NCI-H1436 treated with DMSO at 0.1 percent for 48 hours (cell line): ENCODE measurements around the gene KIRREL3.
A peak's percentile ranks its signal among the peaks of the same experiment; 100 is the strongest.

Source experiments
- DNase-seq: peaks from one replicate; lab custom pipeline; 2025; lab: John Stamatoyannopoulos, UW

The KIRREL3 gene

DNA sequence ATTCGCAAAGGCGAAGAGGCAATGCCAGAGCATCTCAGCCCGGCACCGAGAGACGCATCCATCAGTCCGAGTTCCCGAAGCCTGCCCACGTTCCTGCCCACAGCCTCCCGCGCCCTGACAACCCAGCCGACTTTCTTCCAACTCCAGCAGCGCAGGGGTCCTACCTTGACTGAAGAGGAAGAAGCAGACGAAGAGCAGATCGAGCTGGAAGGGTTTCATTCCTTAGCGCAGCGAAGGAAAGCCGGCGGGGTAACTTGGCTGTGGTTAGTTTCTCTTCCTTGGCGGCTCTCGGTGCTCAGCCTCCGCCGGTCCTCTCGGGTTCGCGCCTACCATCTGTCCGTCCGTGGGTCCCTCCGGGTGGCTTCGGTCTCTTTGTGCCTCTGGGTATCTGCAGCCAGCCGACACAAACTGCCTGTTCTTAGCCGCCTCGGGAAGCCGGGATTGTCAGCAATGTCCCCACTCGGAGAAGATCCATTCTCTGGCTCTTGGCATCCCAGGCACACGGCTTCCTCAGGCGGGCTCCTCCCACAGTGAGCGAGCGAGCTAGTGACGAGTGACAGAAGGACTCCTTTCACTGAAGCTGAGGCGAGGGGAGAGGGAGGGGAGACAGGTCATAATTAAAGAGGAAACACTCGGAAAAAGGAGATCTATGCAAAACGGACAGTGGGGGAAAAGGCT lies at the start of gene KIRREL3:
TSS of gene KIRREL3 (minus strand) at position 480 of the 678 bp plus-strand sequence.
- no peak for DNase-seq

DNA sequence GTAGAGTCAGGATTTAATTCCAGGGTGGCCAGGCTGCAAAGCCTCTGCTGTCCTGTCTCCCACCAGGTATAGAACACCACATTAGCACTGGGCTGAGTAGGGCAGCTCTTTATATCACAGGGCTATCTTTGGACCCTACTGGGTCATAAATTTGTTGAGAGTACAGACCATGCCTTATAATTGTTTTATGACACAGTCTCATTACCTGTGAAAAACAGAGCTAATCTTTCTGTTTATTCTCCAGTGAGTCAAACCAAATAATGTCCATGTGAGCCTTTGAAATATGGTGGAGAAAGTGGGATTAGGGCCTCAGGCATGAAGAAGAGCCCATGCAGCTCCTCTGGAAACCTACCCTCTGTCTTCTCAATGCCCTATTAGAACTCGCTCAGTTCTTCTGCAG lies 49.6 kb upstream of the KIRREL3 start:
- no peak for DNase-seq

DNA sequence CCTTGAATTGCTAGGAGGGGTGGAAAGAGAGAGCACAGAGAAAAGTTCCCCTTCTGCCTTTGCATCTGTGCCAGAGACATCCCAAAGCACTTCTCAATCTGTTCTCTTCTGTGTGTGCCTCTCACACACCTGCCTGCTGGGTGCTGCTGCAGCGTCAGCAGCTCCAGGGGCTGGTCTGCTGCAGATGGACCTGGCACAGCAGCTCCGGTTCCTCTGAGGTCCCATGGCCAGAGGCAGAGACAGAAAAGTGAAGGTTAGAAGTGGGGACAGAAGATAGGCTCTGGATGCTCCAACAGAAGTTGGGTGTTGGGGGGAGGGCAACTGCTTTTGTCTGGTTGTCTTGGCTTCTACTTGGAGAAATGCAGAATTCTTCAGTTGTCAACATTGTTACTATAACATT lies 48.9 kb upstream of the KIRREL3 start:
- no peak for DNase-seq

DNA sequence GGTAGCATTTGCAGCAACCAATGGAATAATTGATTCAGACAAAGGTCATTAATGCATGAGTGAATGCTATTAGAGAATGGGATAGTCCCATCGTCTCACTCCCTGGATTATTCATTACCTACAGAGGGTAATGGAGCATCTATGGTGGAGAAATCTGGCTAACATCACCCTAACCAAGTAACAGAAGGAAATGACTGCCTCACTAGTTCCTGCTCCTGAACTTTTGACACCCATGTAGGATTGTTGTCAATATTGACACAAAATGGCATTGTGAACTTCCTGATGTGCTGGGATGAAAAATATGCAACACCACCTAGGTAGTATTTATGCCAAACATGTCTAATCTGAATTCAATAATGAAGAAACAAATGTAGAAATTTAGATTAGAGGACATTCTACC lies 44.0 kb upstream of the KIRREL3 start:
- DNase-seq, result no peak

DNA sequence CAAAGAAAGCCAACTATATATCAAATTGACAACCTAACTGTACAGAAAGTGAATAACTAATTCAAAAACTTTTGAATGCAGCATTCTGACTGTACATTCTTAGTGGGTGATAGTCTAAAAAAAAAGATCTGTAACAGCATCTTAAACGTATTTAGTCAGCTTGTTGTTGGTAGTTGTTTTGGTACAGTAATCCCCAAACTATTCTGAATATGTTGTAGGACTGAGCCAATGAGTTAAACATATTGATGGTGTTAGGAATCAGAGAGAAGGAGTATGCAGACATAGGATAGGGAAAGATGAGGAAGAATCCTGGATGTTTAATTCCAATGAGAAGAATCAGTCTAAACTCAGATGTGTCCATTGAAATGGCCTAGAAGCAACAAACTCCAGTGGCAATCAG lies 41.9 kb upstream of the KIRREL3 start:
- no peak for DNase-seq

DNA sequence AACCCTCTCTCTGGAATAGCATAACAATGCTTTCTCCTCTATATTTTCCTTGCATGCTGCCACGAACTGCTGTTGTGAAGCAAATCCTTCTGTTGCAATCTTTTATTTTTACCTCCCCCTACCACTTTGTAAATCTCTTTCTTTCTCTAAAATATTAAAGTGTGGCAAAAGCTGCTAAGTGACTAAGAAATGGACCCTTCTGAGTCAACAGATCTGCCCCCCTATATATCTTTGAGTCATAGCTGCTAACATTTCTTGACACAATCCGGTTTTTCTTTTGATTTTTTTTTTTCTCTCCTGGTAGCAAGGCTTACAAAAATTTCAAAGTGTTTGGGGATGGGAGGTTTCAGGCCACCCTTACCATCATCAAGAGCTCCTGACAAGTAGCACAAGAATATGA lies 39.0 kb upstream of the KIRREL3 start:
- no peak for DNase-seq

DNA sequence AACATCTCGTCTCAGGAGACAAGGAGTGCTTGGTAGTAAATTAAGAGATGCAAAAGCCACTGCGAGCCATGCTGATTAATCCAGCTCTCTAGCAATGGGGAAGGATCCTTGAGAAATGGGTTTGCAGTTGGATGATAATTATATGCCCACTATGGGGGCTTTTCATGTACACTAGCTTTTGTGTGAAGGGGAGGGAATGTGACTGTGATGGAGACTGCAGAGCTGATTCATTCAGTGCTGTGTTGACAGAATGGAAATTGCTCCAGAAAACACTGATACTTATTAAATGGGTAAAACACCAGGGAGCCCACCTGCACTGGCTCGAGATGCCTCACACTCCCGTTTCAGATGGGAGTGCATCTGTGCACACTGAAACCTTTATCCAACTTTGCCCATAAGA lies 37.0 kb upstream of the KIRREL3 start:
- DNase-seq, result peak; percentile 72

DNA sequence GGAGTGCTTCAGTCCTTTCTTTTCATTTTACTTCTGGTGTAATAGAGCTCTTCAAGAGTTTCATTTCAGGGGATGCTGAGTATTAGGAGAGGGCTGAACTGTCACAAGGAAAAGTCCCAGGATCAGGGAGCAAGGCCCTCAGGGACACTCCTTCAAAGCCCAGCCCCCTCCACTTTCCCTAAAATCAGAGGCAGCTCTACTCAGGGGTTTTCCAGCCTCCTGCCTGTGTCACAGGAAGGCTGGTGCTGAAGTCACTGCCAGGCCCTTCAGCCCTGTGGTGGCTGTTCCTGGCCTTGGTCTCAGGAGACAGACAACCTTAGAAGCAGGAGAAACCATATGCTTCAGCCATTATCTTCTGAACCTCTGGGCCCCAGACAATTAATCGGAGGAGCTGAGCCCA lies 36.4 kb upstream of the KIRREL3 start:
- no peak for DNase-seq

DNA sequence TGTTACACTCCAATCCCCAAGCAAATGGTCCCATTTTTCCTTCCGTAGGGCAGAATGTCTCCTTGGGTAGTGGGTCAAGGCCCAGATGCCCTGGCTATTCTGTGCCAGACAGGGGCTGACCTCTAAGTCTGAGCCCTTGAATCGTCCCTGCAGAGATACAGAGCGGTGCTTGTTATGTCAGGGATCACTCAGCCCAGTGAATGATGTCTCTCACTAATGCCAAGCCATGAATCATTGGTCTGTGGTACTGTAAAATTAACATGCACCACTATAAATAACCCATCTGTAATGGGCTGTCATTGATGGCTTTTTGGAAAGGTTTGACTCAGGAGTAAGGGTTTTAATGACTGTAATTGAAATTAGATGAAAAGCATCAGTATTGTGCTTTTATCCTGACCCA lies 35.3 kb upstream of the KIRREL3 start:
- no peak for DNase-seq

DNA sequence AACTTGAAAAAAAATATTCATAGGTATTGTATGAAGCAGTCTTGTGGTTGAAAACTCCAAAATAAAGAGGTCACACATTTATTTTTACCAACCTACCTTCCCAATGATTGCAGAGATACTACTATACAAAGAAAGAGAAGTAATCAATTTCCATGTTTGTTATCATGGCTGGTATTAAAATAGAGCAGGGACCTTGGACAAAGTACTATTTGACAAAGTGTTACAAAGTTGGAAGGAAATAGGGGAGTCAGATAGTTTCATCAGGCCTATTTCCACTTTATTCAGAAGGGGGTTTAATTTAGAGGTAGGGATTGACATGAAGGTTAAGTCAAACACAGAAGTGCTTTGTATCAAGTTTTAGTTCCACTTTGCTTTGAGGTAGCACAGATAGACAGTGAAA lies 34.4 kb upstream of the KIRREL3 start:
- no peak for DNase-seq

DNA sequence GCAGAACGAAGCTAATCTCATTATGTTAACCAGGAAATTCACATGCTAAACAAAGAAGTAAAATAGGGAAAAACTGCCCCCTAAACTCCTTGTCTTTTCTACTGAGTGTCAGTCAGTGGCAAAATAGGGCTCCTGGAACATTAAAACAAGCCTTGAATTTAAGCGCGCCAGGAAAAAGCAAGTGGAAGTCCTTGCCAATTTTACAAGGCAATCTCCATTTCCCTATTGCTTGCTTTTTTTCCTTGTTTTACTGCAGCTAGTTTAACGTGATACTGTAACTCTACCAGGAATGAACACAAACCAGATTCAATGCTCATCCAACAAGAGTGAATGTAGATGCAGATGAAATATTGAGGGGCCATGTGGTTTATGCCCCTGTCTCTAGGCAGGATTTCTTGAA lies 28.1 kb upstream of the KIRREL3 start:
- DNase-seq, result no peak

DNA sequence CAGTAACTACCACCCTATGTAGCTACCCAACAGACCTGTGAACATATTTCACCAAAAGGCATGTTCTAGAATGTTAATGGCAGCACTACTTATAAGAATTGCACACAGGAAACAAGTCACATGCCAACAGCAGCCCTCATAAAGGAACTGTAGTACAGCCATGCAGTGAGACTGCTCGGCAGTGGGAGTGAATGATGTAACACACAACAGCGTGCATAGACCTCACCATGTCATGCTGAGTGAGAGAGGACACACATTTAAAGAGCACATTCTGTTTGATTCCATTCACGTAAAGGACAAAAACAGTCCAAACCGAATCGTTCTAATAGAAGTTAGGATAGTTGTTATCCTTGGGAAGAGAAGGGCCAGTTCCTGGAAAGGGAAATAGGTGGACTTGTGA lies 27.2 kb upstream of the KIRREL3 start:
- DNase-seq, result no peak

DNA sequence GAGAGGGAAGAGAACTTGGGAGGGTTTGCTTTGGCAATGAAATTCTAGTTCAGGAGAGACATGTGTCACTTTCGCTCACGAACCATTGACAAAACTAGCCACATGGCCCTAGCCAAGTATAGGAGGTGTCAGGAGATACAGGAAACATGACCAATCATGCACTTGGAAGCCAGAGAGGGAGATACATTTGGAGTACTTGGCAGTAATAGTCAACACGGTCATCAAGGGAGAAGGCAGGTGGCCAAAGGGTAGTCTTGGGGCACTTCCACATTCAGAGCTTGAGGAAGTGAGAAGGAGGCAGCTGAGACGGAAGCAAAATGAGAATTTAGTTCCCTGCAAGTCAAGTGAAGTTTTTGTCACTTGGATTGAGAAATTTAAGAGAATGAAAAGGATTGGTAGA lies 26.4 kb upstream of the KIRREL3 start:
- DNase-seq, result no peak

DNA sequence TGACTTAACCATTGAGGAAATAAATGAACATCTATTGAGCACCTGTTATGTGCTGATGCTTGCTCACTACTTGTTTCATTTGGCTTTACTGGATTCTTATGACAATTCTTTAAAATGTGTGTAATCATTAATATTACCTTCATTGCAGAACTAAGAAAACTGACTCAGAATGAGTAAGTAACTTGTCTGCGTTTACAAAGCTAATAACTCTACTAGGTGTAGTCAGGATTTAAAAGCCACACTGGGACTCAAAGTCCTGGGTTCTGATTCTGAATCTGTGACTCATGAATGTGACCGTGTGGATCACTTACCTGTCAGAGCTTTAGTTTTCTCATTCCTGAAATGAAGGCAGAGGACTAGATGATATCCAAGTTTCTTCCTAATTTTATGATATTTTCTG lies 23.4 kb upstream of the KIRREL3 start:
- DNase-seq, result no peak

DNA sequence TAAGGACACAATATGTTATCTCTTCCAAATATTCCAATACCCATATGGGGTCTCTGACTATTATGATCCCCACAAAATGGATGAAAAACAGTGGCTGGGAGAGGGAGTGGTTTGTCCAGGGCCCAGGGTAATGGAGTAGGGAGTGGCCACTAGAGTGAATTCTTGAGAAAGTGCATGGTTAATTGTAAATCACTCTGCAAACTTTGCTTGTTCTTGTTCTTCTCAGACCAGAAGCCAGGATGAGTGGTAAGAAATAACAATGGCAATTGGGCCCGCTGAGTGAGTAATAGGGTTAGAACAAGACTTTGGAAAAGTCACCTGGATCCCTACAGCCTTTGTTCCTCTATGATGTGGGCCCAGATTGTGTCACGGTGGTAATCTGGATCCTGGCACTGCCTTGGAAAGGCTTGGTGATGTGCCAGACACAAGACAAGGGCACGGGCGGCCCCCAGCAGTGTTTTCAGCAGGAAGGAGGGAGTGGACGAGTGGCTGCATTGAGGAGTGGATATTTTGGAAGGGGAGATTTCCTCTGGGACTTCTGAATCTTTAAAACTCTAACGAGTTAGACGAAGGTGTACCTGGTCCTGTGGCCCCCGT lies 18.2 kb upstream of the KIRREL3 start:
- DNase-seq, result no peak

DNA sequence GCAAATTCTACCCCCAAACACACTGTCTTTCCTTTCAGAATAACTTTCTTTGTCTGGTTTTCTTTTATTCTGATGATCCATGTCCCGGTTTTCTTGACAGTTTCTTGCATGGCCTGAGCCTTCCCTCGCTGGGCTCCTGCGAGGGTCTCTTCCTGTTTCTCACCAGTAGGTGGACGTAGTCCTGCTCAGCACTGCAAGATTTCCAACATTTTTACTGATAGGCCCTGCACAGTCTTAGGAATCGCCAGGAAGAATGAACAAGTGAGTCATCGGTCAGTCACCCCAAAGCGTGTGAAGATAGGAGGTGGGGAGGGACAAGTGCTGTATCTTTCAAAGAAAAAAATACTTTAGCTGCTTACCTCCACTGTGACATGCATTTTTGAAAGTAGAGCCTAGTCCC lies 16.9 kb upstream of the KIRREL3 start:
- DNase-seq, result no peak

DNA sequence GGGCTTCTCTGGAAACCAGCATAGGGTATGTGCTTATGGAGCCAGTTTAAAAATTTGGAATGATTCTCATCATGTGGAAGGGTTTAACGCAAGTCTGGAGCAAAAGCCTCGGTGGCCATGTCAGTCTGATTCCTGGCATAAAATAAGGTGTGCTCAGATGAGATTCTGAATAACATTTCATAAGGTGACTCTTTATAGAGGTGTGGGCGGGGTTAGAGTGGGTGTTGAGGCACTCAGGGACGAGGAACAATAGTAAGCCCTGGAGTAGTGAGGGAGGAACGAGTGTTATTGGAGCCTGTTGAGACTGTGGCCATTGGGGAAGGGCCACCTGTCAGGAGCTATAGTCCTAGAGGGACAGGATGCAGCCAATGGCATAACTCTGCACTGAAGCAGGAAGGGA lies 13.0 kb upstream of the KIRREL3 start:
- DNase-seq, result no peak

DNA sequence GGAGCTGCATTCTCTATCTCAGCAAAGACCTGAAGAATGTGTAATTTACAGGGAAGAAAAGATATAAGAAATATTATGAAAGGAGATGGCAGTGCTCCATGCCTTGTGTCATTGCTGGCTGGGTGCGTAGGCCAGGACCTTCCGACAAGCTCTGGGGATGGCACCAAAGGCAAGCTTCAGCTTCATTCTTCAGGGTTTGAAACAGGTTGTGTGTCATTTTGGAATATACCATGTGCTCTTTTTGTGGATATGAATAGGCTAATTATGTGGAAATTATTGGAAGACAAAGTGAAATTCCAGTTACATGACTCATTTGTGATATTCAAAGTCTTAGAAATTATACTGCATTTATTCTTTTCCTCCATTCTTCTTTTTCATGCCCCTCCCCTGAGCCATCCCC lies 5.7 kb upstream of the KIRREL3 start:
- no peak for DNase-seq

DNA sequence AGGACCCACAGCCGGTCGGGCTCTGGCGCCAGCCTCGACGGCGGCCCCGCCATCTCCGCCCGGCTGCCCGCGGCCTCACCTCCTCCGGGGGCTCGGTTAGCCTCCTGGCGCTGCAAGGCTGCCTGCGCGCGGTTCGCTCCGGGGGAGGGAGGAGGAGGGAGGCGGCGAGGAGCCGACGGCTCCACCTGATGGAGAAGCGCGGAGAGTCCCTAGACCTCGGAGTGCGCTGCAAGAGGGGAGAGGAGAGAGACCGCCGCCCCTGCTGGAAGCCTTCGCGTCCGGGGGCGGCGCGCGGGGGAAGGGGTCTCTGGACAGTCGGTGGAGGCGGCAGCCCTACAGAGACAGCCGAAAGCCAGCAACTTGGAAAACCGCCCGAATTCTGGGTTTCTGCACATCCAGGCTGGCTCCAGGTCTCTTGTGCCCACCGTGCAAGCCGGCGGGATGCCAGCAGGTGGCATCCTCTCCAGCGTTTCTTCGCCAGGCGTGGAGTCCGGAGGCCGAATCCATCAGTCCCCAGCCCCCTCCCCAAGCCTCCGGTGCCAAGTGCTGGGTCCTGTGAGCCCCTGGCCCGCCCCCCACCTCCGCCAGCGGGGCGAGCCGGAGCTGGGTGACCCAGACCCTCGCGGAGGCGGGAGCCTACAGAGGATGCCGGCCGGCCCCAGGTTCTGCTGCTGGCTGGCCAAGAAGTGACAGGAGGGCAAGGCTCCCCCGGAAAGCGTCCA lies 2.9 kb upstream of the KIRREL3 start:
- DNase-seq, result peak; percentile 54

DNA sequence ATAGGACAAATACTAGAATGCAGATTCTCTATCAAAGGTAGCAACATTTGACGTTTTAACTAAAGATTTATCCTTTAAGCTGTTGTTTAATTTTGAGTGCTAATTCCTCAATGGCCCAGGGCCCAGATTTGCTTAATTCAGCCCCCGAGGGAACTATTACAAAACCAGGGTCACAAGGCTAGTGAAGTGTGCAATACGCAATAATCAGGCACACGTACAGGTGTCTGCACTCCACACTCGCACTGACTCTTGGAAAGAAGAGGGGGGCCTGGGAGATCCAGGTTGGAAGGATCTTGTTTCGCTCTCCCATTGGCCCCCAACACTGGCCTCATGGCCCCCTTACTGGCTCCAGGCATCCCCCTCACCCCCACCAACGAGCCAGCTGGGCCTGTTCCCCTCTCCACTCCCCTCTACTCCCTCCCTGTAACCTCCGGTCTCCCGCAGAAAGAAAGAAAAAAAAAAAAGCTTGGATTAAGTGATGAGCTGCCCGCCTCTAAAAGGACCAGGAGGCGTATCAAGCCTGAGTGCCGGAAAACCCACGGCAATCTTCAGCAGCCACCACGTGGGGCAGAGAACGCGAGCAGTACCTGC lies 2.2 kb upstream of the KIRREL3 start:
- DNase-seq, result no peak

DNA sequence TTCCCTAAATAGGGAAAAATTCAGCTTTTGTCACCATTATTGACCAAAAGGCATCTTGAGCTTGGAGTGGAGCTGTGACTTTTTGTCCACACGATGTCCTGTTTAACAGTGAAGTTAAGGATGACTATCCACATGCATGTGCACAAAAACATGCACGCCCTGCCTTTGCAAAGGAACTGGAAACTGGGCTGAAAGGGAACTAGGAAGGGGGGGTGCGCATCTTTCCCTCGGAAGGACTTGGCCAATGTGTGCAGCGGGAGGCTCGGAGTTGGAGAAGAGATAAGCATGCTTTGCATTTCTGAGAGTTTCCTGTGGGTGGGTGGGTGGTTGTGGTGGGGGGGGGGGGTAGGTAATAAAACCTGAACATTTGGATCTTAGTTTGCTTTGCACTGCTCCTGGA lies 411 bp upstream of the KIRREL3 start:
- no peak for DNase-seq

DNA sequence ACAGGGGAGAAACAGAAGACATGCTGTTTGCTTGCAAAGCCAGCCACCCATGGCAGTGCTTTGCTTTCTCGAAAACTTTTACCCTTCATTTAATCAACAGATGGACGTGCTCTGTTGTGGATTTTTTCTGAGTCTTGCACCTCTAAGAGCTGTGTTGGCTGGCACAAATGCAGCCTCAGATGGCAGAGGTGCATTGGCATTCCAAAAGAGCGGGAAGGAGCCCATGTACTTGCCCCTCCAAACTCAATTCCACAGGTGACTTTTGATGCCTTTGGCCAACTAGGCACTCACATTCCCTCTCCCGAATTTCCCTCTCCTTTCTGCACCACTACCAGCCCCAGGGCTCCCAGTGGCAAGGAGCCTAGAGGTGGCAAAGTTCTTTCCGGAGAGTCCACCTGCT lies 1.2 kb downstream of the KIRREL3 start:
- no peak for DNase-seq

DNA sequence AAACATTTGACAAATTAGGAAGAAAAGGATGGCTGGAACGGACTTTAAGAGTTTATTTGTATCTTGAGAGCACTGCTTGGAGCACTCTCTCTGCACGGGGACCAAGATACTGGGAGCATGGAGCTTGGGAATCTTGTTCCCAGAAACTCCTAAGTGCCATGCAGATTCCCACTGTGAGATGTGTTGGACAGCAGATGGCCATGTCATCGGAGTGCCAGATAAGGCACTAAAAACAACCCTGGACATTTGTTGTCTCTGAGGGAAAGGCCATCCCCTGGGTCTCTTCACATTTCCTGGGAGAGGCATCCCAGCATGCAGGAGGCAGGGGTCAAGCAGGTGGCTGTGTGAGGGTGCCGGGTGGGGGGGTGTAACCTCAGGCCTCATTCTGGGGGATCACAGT lies 2.9 kb downstream of the KIRREL3 start:
- DNase-seq, result no peak
